A673 (cell line): ENCODE data around the gene PDE8B.

ENCODE experiments used
- CTCF ChIP-seq: fragments of 300-800, 200-600 bp; sonication (generic); conservative IDR thresholded peaks from 2 replicates; pipeline ENCODE4 v1.5.1; 2017; ENCODE audit warnings: low read depth, mild to moderate bottlenecking, antibody characterized with exemption, low read length, moderate library complexity, mixed read lengths
- EZH2 ChIP-seq: fragments of 200-600 bp; sonication (generic); IDR thresholded peaks from 2 replicates; pipeline ENCODE4 v1.6.1; 2017; ENCODE audit warnings: borderline replicate concordance, low read depth, mild to moderate bottlenecking, mixed read lengths, antibody characterized with exemption, low read length; ENCODE audit not compliant: poor library complexity, severe bottlenecking

DNA sequence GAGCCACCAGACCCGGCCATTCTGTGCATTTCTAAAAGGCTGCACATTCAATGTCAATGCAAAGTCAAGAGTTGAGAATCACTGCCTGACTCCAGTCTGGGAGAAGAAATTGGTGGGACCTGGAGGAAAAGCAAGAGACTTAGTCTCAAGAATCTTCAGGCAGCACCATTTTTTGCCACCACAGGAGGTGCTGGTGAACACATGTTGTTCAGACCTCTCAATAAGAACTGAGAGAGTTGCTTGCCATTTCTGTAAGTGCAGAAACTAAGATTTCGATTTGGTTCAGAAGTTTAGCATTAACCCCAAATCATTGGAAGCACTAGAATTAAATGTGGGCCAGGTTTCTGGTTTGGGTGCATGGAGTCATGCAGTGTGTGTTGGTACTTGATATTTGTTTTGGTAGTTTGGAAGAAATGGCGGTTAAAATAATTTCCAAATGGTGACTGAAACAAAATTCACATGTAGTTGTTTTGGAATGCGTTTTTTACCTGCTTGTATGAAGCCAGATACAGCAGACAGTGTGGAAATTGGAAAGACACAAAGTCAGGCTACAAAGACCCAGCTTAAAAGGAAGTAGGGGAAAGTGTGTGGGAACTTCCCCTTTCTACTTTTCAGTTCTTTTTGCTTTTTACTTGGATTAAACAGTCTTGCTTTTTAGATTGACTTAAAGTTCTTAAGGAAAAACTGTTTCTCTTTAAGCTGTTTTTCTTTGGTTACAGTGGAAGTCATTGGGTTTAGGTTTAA lies 20.4 kb downstream of the PDE8B start:
- TF ChIP-seq CTCF (peak; percentile 43; the same call in 1 of the 2 replicates), EZH2 (no peak)
